Stomach (tissue), 4 donors: ENCODE measurements around the gene PLD4.

Experiments used
- EP300 ChIP-seq: sonication (generic); formaldehyde crosslinking; IDR thresholded peaks from one replicate; pipeline ENCODE4 v1.6.1; 2017; ENCODE audit warnings: antibody characterized with exemption
- POLR2AphosphoS5 ChIP-seq, 3 donors: sonication (generic); formaldehyde crosslinking; IDR thresholded peaks; one replicate each; pipeline ENCODE4 v1.6.1; 2016; ENCODE audit warnings: antibody characterized with exemption in 3 of 3

GRCh38 chr14:104971447-104972240, 47.0 kb downstream of the PLD4 start:
- TF ChIP-seq POLR2AphosphoS5 (IDR thresholded peaks at IDR 0.05) = no peak
- no peak for TF ChIP-seq EP300
